GM18870 (cell line): ENCODE results near the gene NDUFAF4.
A peak's percentile ranks its signal among the peaks of the same experiment; 100 is the strongest.

ENCODE experiments used
- ATAC-seq: cut with Tn5 transposase; IDR thresholded peaks from one replicate; pipeline ENCODE4 v1.9.1; 2021; ENCODE audit warnings: moderate library complexity; ENCODE audit not compliant: unreplicated experiment

The NDUFAF4 gene

DNA sequence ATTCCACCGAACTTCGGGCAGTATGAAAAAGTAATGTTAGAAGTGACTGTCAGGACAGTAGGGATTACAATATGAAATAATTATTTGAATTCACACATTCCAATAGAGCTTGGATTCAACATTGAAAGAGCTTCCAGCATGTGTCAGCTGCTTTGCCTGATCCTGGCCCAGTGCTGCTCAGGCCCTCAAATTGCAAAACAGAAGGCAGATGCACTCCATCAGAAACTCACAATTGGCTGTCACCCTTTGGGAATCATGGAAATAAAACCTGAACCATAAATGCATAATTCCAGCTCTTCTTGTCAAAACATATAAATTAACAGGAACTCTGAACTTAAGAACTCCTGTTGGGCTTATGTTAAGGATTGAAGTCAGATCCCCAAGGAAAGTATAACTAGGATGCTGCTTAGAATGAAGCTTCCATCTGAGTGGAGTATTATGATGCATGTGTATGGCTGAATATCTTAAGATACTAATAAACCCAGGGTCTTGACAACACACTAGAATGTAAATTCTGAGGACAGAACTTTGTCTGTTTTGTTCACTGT is 1.8 kb upstream of the NDUFAF4 start:
- no peak for ATAC-seq

DNA sequence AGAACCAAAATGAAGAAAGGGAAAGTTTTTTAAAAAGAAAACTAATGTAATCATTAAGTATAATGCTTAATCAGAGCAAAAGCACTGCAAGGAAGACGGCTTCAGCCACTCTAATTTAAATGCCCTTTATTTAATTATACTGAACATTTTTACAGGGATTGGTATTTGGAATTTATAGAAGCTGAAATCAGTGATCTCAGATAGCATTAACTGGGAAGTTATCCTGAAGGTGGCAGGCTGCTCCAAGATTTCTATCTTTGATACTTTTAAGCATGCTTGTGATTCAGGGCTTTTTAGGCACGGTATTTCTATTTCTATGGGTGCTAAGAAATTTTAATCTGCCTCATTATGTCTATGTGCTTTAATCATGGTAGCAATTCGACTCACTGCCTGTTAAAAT is 1.3 kb upstream of the NDUFAF4 start:
- no peak for ATAC-seq

DNA sequence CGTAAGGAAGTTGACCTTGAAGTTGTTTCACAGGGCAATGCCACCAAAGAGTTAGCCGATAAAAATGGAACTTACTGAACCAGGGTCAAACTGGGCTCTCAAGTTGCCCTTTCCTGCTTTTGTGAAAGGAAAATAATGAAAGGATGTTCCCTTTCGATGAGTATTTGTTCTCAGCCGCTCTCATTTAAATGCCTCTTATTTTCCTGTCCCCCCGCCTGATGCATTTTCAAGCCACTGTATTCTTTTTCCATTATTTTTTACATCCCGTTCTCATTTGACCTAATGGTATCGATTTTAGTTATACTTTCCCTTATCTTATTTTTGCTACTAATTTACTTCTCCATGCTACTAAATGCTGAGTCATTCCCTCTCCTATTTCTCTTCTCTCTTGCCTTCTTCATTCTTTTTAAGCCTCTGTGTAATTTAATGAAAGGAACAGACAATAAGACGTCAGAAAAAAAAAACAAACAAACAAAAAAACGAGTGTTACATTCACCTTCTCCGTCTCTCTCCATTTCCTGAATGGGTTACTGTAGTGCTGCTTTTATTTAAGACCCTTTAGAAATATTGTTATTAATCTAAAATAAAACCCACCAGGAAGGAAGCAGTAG is 655 bp upstream of the NDUFAF4 start:
- no peak for ATAC-seq

DNA sequence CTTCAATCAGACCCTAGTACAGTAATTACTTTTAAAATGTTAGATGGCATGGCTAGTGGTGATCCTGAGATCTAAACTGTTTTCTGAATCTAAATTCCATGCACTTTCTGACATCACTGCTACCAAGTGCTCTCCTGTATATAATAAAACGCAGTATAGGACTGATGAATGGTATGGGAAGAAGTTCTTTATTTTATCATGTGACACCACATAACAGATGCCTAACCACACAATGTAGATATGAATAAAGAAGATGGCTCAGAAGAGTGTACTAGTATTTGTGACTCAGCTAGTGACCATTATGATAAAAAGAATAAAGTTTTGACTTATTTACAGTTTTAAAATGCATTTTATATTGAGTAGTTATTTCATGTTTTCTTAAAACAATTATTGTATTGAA is 8.5 kb downstream of the NDUFAF4 start:
- no peak for ATAC-seq

DNA sequence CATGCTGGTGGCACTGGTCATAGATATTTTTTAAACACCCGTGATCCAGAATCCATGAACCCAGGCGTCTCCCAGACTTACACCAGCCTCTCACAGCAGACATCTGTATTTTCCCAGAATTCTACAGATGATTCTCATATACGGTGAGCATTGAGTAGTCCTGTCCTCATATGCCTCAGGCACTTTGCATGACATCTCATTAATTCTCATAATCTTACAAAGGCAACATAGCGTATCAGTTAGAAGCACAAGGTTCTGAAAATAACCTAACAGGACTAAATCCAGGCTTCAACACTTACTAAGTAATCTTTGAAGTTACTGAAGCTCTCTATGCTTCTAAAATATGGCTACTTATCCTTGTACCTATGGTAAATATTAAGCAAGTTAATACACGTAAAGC is 8.9 kb downstream of the NDUFAF4 start:
- no peak for ATAC-seq

DNA sequence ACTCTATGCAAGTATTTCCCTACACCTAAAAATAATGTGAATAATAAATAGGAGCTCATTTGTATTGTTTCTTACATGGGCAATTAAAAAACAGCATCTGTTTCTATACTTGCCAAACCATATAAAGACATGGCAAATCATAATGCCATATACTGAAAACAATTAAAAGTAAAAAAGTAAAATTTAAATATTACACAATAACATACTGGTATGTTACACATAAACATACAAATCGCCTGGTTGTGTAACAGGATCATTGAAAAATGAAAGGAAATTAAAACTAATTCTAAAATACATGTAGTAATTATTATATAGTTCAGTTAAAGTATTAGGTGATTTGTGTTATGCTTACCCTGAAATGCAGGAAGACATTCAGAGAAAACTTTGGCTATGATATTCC is 11.2 kb downstream of the NDUFAF4 start:
- ATAC-seq: no peak

DNA sequence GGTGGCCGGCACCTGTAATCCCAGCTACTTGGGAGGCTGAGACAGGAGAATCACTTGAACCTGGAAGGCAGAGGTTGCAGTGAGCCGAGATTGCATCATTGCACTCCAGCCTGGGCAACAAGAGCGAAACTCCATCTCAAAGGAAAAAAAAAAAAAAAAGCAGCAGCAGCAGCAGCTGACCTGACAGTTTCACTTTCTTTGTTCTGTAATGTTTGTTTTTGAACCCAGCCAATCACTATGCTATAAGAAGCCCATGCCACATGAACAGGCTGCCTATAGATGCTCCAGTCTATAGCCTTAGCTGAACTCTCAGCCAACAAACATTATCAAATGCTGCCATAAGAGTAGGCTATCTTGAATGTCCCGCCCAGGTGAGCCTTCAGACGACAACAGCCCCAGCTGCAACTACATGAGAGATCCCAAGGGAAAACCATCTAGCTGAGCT is 12.5 kb downstream of the NDUFAF4 start:
- peak; percentile 95 for ATAC-seq

DNA sequence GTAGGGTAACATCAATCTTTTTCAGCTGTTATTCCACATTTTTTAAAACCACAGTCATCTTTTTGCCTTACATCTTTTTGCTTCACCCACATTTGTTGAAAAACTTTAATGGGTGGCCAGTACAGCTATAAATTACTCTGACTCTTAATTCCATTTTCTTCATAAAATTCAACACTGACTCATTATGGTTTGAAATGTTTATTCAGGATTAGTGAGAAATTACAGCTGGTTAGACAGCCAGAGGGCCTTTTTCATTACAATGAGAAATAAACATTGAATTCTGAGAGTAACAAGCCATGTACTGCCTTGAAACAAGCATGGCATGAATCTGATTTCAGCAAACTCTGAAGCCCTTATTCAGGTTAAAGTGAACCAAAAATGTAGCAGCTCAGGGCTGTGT is 19.5 kb downstream of the NDUFAF4 start:
- no peak for ATAC-seq

DNA sequence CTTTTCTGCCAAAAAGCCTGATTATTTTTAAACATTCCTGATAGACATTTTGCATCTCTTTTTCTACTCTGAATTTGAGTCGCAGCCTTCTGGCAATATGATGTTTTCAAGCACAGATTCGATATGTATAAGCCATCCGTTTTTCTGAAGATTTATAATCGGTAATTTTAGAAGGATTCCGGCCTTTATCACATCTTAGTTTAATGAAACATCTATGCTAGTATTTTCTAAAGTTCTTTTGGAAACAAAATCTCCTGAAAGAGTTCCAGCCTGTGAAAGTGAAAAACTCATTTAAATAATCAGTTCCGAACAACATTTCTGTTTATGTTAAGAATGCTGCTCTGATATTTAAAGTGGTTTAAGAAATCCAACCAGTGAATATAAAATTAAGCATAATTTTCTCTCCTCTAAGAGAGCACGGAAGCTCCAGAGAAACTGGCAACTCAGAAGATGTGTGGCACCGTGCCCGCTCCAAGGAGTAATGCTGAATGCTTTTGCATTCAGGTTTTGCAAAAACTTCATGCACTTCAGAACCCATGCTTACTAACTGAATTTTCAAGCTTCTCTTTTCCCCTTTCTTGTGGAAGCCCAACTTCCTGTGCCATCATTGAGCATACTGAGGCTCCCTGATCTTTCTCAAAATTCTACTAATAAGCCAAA is 20.7 kb downstream of the NDUFAF4 start:
- no peak for ATAC-seq

DNA sequence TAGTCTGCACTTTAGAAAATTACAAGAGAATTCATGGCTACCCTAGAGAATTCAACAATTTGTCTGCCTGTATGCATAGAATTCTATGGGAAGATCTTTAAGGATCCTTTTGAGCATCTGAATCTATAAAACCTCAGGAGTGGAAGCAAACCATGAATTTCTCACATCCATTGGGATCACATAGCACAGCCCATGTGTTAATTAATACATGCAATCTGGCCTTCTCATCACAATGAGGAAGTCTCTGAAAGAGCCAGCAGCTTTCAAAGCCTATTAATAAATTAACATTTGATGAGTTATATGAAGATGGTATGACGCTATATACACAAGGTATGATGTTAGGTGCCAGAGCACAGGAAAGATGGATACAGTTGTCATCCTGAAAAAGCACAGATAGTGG is 24.7 kb downstream of the NDUFAF4 start:
- ATAC-seq: no peak

DNA sequence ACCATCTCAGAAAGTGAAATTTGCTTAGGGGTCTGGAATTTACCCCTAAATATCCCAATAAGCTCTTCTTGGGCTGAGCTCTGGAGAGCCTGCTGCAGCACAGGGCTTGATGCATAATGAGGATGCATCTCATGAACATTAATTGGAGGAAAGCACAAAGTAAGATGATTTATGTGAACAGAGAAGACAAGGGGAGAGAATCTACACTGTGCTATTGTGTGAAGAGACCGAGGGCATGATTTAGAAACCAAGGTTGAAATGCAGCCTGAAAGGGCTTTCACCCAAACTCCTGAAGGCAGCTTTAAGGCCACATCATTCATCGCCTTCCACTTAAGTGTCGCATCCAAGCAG is 32.7 kb downstream of the NDUFAF4 start:
- no peak for ATAC-seq

DNA sequence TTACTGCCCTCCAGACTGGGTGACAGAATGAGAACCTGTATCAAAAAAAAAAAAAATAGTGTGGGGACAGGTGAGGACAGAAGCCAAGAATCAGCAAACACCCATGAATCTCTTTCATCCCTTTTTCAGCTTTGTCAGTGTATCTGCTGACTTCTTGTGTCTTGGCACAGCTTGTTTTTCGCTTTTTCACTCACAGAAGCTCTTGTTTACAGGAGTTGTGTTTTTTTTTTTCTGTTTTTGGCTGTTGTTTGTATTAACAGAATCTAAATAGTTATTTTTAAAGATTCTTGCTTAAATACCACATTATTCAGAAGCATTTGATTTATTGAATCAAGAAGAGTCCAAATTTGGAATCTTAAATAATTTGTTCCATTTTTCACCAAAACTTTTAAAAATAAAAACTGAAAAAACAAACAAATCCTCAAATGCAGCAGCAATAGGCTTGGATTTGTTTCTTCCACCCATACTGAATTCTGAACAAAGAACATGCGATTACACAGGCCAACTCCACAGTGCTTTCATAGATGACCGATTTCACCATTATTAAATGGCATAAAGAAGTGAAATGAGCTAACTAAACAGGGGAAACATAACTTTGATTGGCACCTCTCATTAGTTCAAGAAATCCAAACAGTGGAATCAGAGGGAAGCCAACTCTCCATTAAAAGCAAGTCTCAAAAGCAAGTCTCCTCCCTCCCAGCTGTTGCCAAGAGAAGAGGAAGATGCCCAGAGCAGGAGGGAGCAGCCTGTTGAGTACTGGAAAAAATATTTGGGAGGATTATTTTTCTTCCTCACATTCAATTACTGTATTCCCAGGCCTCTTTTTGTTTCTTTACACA is 33.3 kb downstream of the NDUFAF4 start:
- no peak for ATAC-seq

DNA sequence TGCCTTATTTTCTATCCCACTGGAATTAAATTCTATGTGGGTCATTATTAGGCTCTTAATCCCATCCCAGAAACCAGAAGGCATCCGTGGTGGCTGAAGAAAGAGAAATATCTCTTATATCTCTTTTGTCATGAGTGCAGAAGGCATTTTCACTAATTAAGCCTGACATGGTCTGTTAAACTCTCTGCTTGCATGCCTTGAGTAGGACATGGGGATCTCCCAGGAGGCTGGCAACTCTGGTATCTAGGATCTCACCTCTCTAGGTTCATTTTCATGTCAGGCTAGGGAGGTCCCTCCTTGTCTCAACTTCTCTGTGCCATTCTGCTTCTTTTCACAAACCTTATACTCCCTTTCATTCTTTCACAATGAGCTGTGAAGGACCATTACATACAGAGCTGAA is 35.1 kb downstream of the NDUFAF4 start:
- ATAC-seq: no peak

DNA sequence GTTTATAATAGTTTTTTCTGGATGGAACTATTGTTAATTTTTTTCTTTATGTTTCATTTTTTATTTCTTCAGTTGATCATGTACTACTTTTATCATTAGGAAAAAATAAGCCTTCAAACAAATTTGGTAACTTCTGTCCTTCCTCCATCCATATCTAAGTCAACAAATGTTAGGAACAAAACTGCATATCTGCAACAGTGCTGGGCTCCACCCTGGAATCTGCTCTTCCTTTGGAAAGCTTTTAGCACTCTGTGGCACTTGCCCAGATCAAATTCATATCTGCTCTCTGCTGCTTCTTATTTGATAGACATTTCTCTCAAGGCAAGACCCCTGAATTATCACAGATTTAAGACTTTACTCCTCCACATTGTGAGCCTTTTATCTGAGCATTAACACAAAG is 36.1 kb downstream of the NDUFAF4 start:
- ATAC-seq: no peak

DNA sequence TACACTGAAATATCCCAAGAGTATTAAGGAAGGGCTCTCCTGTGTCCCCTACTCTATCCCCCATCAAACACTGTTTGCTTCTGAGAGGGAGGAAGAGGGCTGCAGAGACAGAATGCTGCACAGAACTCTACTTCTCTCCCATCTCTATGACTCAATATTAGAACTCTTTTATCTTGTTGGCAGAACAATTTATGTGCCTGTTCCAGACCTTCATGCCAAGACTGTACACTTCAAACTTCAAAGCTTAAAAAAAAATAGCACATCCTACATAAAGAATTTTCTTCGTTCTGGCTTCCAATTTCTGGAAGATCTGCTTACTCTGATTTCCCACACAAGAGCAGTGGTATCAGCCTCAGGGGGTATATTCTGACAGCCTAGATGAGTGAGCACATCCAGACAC is 40.8 kb downstream of the NDUFAF4 start:
- ATAC-seq: no peak

DNA sequence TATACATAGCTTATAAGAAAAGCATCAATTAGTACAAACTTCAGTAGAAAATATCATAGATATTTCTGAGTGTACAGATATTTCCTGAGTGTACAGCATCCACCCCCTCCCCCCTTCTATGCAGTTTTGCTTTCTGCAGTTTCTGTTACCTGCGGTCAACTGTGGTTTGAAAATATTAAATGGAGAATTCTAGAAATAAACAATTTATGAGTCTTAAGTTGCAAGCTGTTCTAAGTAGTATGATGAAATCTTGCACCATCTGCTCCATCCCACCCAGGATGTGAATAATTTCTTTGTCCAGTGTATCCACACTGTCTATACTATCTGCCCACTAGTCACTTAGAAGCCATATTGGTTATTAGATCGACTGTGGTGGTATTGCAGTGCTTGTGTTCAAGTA is 44.6 kb downstream of the NDUFAF4 start:
- ATAC-seq: no peak

DNA sequence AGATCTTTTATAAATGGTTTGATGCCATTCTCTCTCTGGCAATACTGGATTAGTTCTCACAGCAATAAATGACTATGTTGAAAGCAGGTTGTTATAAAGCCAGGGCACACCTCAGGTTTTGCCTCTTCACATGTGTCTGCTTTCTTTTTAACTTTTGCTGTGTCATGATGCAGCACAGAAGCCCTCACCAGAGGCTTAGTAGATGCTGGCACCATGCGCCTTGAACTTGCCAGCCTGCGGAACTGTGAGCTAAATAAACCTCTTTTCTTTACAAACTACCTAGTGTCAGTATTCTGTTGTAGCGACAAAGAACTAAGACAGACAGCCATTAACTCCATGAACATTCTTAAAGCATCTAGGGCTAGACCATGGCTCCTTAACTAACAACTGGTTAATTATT is 45.1 kb downstream of the NDUFAF4 start:
- no peak for ATAC-seq

DNA sequence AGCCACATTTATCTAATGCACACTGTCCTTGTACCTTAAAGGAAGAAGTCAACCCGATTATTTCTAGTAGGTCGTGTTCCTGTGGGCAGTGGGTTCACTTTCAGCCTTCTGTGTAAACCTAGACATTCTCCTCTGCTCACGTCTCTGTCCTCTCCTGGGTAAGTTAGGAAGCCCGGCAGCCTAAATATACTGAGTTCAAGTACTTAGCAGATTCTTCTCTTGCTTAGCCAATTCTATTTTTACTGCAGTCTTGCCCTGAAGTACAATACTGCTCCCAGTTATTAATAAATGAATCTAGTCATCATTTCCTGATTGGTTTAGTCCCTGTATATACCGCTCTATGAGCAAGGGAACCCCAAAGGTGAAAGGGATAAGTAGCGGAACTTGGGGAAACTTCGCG is 45.8 kb downstream of the NDUFAF4 start:
- ATAC-seq: no peak

DNA sequence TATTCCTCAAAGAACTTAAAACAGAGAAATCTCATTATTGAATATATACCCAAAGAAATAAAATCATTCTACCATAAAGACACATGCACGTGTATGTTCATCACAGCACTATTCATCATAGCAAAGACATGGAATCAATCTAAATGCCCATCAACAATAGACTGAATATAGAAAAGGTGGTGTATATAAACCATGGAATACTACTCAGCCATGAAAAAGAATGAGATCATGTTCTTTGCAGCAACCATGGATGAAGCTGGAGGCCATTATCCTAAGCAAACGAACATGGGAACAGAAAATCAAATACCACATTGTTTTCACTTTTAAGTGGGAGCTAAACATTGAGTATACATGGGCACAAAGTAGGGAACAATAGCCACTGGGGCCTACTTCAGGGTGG is 48.1 kb downstream of the NDUFAF4 start:
- ATAC-seq: no peak

DNA sequence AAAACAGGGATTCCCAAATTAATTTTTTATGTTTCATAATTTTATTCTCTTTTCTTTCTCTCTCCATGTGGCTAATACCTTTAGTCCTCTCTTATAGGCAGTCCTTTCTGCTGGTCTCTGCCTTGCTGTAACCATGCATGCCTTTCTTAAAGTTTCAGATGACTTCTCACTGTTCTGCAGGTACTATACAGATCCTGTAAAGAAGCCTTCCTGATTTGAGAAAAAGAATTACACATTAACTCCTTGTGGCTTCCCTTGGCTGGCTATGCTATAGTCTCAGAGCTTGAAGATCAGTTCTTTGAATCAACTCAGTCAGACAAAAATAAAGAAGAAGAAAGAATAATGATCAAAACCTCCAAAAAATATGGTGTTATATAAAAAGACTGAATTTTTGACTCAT is 53.2 kb downstream of the NDUFAF4 start:
- peak; percentile 80 for ATAC-seq

DNA sequence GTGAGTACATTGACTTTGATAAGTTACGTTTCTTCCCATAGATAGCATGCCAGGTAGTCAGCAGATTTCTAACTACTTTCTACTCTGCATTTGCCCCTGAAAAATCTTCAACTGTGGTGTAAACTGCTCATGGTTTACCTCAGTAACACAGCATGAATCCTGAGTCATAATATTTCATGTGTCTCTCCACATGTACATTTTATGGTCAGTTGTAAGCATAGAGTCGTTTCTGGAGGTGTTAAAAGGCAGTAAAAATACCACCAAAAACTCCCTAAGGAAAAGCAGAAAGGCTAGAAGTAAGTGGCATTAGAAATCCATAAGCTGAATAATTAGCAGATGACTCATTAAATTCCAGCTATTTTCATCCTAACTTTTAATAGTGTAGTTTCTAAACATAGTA is 56.3 kb downstream of the NDUFAF4 start:
- no peak for ATAC-seq
